Loucy (cell line): ENCODE measurements around the gene SRSF7.

Experiments
- EZH2phosphoT487 ChIP-seq: fragments of 200-600 bp; IDR thresholded peaks from 2 replicates; pipeline ENCODE4 v1.6.1; 2018; ENCODE audit warnings: antibody characterized with exemption, mild to moderate bottlenecking, moderate library complexity, borderline replicate concordance
- TF ChIP-seq, protein P1 (sequence below): fragments of 200-600 bp; sonication (generic); conservative IDR thresholded peaks from 2 replicates; pipeline ENCODE4 v1.5.1; 2014; ENCODE audit warnings: mild to moderate bottlenecking, antibody characterized with exemption, low read length

DNA sequence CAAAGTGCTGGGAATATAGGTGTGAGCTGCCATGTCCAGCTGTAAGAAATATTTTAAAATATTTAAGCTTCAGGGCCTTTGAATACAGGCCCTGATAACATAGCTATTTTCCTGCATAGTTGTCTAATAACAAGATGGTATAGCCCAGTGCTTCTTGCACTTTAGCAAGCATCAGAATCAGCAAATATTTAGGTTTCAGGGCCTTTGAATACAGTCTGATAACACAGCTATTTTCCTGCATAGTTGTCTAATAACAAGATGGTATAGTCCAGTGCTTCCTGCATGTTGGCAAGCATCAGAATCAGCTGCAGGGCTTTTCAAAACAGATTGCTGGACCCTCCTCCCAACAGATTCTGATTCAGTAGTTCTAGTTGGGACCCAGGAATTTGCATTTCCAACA lies 32.4 kb upstream of the SRSF7 start:
- TF ChIP-seq, protein P1, sequence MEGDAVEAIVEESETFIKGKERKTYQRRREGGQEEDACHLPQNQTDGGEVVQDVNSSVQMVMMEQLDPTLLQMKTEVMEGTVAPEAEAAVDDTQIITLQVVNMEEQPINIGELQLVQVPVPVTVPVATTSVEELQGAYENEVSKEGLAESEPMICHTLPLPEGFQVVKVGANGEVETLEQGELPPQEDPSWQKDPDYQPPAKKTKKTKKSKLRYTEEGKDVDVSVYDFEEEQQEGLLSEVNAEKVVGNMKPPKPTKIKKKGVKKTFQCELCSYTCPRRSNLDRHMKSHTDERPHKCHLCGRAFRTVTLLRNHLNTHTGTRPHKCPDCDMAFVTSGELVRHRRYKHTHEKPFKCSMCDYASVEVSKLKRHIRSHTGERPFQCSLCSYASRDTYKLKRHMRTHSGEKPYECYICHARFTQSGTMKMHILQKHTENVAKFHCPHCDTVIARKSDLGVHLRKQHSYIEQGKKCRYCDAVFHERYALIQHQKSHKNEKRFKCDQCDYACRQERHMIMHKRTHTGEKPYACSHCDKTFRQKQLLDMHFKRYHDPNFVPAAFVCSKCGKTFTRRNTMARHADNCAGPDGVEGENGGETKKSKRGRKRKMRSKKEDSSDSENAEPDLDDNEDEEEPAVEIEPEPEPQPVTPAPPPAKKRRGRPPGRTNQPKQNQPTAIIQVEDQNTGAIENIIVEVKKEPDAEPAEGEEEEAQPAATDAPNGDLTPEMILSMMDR = no peak
- no peak for TF ChIP-seq EZH2phosphoT487
